Epithelial cell of esophagus (primary cell): Measurements from ENCODE around the gene KCNMA1.

Experiments
- DNase-seq: peaks from one replicate; pipeline ENCODE4 v3.0.0; 2010; ENCODE audit warnings: low read depth
- H3K4me3 ChIP-seq: 2 replicates; pipeline ENCODE4 v1.5.1; 2011; ENCODE audit warnings: mild to moderate bottlenecking, low read length, control low read depth
- CTCF ChIP-seq: IDR thresholded peaks from 2 replicates; pipeline ENCODE4 v1.5.1; 2011; ENCODE audit warnings: low read depth, mild to moderate bottlenecking, low read length, control low read depth, inconsistent platforms; ENCODE audit not compliant: insufficient read depth; ENCODE audit errors: missing control alignments

KCNMA1 gene

DNA sequence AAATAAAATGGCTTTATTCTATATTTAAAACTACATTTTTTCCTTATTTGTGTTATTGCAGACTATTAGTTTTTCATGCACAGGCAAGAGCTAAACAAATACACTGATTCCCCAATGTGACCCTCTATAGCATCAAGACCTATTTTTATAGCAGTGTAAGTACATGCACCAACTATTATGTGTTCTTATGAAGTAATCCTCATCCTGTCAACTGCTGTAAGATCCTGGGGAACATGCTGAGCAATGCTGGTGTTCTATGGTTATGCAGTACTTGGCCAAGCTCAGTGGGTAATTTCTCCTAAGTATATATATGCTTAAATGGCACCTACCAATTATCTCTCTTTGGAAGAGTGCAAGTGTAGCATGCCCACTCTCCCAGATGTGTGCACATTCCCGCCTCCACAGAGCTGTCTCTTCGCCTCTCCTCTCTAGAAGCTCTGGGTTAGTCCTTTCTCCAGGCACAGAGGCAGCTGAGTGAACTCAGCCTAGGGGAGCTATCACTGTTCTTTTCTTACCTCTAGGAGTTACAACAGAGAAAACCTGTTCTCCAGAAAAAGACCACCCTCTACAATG is 428.8 kb downstream of the KCNMA1 start:
- no peak for DNase-seq
- H3K4me3 ChIP-seq = no peak overlapping the region
- TF ChIP-seq CTCF = no peak

GRCh38 chr10:77207828-77208185 is 429.8 kb downstream of the KCNMA1 start:
- no peak for DNase-seq

DNA sequence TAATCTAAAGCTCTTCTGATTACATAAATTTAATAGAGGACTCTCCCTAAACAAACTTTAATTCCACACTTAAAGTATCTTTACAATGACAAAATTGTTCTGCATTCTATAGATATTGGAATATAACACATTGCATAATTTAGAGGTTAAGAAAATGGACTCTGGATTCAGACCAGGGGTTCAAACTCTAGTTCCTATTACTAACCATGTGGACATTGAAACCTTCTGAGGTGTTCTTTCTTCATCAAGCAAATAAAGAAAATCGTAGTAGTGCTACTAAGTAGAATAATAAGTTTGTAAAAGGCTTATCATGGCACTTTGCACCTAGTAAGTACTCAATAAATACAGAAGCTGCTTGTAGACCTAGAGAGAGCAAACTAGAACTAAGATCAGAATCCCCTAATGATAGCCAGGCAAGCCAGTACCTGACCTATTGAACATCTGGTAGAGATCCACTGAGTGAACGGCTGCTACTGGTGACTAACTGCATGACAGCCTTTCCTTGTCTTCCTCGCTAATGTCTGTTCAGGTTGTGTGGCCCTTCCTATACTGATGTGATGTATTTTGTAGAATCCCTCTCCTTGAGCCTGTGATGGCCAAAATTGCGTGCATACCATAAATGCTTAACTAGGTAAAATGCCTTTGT is 430.3 kb downstream of the KCNMA1 start:
- TF ChIP-seq CTCF = no peak
- no peak overlapping the region for H3K4me3 ChIP-seq
- DNase-seq = peak; percentile 22

More at GRCh38 chr10:77207828-77208185, 429.8 kb downstream of the KCNMA1 start:
- no peak overlapping the region for H3K4me3 ChIP-seq
- no peak for TF ChIP-seq CTCF

DNA sequence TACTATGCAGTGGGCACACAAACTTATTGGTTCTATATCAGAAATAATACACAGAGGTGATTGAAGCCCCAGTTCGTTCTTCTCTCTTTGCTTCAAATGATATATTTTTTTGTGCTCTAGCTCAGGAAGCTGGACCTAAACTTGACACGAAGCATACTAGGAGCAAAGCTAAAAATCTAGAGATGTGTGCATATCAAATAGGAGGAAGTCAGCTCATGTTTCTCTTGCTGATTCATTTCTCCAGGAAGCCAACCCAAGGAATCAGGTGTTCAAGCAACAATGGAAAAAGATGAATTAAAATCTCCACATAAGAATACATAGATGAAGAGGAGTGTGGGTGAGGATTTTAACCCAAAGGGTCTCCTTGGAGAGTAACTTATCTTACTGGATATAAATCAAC is 432.5 kb downstream of the KCNMA1 start:
- no peak for DNase-seq
- no peak for TF ChIP-seq CTCF
- H3K4me3 ChIP-seq = no peak overlapping the region

DNA sequence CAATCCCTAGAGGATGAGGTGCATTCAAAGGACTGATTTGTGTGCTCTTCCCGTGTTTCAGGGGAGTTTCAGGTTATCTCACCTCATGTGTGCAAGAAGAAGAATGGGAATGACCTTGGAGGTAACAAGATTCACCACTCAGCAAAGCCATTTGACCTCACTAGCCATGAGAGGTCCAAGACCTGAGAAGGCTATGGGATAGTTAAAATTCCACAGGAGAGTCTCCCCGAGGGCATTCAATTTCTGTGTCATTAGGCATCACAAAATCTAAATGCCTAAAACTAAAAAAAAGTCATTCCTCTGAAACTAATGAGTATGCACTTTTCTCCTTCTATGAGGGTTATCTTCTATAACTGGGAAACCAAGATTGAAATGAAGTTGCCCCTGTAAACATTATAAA is 433.4 kb downstream of the KCNMA1 start:
- H3K4me3 ChIP-seq = no peak overlapping the region
- DNase-seq = no peak
- no peak for TF ChIP-seq CTCF

DNA sequence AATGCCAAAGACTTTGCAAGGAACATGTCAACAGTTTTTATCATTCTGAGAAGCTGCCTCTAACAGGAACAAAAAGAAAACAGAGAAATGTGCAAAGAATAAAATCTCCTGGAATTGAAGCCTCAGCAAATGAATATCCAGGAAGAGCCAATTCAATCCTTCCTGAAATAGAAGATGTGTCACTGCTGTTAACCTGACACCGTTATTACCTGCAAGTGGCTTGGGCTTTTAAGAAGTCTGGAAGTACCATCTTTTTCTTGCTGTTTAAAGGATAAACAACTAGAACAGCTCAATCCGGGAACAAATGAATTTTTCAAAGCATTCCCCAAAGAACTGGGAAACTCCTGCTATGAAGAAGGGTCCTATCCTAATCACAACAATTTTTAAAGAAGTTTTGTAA is 434.8 kb downstream of the KCNMA1 start:
- DNase-seq = no peak
- TF ChIP-seq CTCF = no peak
- H3K4me3 ChIP-seq = no peak overlapping the region
